HG03025 (cell line): ENCODE results near the gene RHCE.
"Not testable (repeated sequence)": the region's sequence is repeated elsewhere in the genome, so short reads cannot be mapped to it uniquely, and the experiment has no call there.

Source experiments
- ATAC-seq: cut with Tn5 transposase; IDR thresholded peaks from one replicate; pipeline ENCODE4 v1.9.1; 2021; ENCODE audit warnings: mild to moderate bottlenecking, moderate library complexity; ENCODE audit not compliant: unreplicated experiment, low FRiP score

Gene RHCE

DNA sequence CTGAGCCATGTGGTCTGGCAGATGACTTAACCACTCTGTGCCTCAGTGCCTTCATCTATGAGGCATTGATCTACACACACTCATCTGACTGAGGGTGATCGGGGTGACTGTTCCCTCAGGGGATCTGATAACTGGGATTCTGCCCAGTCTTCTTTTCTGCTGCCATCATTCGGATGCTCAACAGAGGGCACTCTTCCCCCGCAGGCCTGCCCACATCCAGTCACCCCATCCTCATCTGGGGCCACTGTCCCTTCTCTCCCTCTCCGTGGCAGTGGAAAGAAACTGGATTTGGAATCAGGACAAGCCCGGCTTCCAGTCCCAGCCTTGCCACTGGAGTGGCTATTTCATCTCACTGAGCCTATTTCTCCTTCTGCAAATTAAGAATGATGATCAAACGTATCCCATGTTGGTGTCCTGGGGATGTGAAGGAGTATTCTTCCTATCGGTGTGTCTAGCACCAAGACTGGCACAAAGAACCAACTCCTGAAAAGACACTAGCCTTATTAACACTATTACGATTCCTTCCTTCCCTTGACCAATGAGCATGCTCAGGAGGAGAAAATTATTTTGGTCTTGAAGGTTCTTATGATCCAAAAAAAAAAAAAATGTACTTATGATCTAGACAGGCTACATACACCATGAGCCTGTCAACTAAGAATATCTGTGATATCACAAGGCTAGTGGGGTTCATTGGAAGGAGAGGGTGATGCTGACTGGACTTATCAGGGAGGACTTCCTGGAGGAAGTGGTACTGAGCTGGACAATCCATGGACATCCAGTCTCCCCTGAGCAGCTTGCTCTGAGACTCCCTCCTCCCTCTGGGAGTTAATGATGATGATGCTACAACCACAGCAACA is 17.4 kb downstream of the RHCE start:
- not testable (repeated sequence) for ATAC-seq

- ATAC-seq: not testable (repeated sequence)
Observed at GRCh38 chr1:25398079-25398478, 22.5 kb downstream of the RHCE start.

- not testable (repeated sequence) for ATAC-seq
Observed at GRCh38 chr1:25397549-25397948, 23.1 kb downstream of the RHCE start.

DNA sequence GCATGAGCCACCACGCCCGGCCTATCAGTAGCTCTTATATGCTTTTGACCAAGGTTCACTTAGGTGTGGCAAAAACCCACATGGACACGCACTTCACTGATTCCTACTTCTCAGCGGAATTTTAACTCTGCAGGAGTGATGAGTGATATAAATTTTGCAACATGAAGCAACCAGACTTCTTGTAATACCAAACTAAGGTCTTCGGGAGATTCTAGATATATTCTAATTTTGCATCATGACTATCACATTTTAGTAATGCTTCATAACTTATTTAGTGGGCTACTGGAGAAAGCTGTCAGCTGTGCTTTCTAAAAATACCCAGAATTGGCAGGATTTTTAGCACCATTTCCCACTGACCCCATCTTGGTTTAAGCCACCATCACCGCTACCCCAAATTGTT is 27.8 kb downstream of the RHCE start:
- ATAC-seq: no peak

- not testable (repeated sequence) for ATAC-seq
Observed at GRCh38 chr1:25389721-25390120, 30.9 kb downstream of the RHCE start.

GRCh38 chr1:25388691-25389090 is 31.9 kb downstream of the RHCE start:
- ATAC-seq: not testable (repeated sequence)

DNA sequence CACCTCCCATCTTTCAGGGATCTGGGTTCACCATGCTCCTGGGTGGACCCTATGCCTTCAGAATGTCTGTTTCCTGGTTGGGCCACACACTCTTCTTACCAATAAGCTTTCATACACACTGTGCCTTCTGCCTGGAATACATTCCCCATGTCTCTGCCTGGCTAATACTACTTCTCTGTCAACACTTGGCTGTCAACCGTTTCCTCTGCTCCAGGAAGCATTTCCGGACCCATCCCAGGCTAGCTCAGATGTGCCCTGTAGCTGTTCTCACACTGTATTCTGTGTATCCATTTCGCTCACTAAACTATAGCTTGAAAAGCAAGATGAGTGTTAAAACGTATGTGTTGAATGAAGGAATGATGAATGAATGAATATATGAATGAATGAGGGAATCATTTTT is 33.5 kb downstream of the RHCE start:
- not testable (repeated sequence) for ATAC-seq

- ATAC-seq: not testable (repeated sequence)
Observed at GRCh38 chr1:25383875-25384274, 36.8 kb downstream of the RHCE start.

GRCh38 chr1:25383090-25383489 is 37.5 kb downstream of the RHCE start:
- not testable (repeated sequence) for ATAC-seq

GRCh38 chr1:25382543-25382942 is 38.1 kb downstream of the RHCE start:
- ATAC-seq: not testable (repeated sequence)

- not testable (repeated sequence) for ATAC-seq
Observed at GRCh38 chr1:25378367-25378766, 42.3 kb downstream of the RHCE start.

DNA sequence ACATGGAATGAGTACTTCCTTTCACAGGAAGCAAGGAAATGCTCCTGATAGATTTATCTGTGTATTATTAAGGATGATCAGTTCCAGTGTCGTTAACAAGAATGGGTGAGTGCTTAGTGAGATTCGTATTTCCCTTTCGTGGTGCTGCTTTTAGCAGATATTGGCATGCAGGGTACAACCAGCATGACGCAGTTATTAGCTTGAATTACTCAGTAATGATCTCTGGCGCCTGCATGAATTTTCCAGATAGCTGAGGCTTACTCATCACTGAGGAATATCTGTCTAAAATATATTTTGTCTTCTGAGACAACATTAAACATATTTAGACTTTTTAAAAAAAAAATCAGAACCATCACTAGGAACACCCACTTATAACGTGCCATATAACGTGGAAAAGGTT is 48.9 kb downstream of the RHCE start:
- not testable (repeated sequence) for ATAC-seq

GRCh38 chr1:25369691-25370271 is 50.8 kb downstream of the RHCE start:
- not testable (repeated sequence) for ATAC-seq

DNA sequence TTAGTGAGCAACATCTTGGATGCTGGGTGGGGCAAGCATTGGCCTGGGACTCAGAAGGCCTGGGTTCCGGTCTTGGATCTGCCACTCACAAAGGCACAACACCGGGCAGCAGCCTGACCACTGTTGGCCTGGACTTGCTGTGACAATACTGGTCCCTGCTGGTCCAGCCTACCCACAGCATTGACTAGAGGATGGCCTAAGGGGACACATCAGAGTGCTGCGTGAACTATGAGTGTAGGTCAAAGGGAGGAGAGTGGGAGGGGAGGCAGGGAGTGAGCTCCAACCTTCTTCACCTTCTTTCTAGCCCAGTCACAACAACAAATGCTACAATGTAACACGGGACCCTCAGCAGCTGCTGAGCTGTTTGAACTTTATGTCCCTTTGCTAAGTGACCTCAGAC is 51.4 kb downstream of the RHCE start:
- no peak for ATAC-seq

DNA sequence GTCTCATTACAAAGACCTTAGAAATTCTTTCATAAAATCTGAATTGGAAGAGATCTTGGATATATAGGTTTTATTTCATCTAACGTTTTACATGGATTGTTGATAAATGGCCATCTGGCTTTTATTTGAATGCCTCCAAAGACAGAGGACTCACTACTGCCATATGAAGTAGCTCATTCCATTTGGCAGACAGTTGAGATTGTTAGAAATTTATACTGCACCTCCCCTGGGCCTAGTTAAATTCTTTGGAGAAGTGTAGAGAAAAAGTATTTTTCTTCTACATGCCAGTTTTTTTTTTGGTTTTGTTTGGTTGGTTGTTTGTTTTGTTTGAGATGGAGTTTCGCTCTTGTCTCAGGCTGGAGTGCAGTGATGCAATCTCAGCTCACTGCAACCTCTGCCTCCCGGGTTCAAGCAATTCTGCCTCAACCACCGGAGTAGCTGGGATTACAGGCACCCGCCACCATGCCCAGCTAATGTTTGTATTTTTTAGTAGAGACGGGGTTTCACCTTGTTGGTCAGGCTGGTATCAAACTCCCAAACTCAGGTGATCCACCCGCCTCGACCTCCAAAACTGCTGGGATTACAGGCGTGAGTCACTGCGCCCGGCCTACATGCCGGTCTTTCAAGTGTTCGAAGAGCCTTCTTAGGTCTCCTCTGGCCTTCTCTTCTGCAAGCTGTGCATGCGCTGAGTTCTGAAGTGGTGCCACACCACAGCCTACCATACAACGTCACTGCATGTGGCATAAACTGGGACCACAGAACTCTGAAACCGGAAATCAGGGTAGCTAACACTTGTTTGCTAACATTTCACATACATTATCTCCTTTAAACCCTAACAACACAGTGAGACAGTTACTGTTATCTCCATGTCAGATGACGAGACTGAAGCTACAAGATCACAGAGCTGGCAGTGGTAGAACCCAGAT is 57.7 kb downstream of the RHCE start:
- not testable (repeated sequence) for ATAC-seq

DNA sequence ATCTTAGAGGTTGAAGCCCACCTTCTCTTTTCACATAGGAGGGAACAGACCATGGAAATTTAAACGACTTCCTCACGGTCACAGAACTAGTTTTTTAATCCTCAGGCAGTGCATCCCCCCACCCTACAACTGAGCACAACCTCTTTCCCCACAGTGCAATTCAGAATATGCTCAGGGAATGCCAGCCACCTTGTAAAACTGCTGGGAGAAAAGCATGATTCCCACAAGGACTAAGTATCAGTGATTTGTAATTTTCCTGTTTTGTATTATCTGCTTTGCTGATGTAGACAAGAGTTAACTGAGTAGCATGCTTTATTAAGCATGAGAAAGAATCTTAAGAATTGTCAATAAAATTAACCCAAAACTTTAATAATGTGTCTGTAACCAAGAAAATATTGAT is 58.7 kb downstream of the RHCE start:
- no peak for ATAC-seq

- ATAC-seq: no peak
Observed at GRCh38 chr1:25360596-25361581, 59.7 kb downstream of the RHCE start.

DNA sequence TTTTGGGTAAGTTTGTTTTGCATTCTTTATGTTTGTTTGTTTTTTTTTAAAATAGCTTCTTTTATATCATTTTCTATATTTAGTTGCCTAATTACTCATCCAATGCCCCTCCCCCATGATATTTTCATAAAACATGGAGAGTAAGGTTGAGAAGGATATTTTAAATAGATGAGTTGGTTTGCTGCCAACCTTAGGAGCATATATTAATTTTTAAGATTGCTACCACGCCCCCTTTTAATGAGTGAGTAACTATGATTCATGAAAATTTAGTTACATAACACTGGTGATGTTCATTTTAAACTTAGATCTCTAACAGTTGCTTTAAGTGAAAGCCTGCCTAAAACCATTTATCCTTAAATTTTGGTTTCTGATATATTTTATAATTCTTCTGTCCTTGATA is 63.8 kb downstream of the RHCE start:
- ATAC-seq: no peak

GRCh38 chr1:25356441-25356840 is 64.2 kb downstream of the RHCE start:
- no peak for ATAC-seq
